ENCODE results near the gene NCAM1. TPM values are rescaled to one million over a fixed set of nuclear protein-coding genes. Genes with fewer than 3 reads are reported as not detected.

NCAM1 gene
- total and polyA plus RNA-seq, 2 of the 13 experiments (the other 11 are each of a cell fraction or from before 2014, with no cell fraction given), result 0.05 TPM; not detected in 1

GRCh38 chr11:113314389-113315301 lies 353.4 kb downstream of the NCAM1 start, which contains the start of gene TTC12 (continued):
- peak; percentile 95 for TF ChIP-seq TBL1XR1 (IDR thresholded peaks at IDR 0.05; ENCODE audit: borderline replicate concordance, low read length, partially characterized antibody)
- TF ChIP-seq RARA (CRISPR knock-in tag; IDR thresholded peaks at IDR 0.05), result peak; percentile 71
- no peak for TF ChIP-seq KLF11 (CRISPR knock-in tag; IDR thresholded peaks at IDR 0.05)
- TF ChIP-seq ZC3H4 (CRISPR knock-in tag; IDR thresholded peaks at IDR 0.05; ENCODE audit: borderline replicate concordance), result no peak
- TF ChIP-seq SOX5 (CRISPR knock-in tag; IDR thresholded peaks at IDR 0.05; ENCODE audit: borderline replicate concordance), result peak; percentile 5; the same call in 1 of the 2 replicates
- TF ChIP-seq XBP1 (CRISPR knock-in tag; IDR thresholded peaks at IDR 0.05), result no peak
- TF ChIP-seq NFKBIZ (CRISPR knock-in tag; IDR thresholded peaks at IDR 0.05), result no peak
- TF ChIP-seq ETV5 (CRISPR knock-in tag; IDR thresholded peaks at IDR 0.05; ENCODE audit: borderline replicate concordance), result peak; percentile 32; the same call in 1 of the 2 replicates
- no peak for TF ChIP-seq ZUFSP (CRISPR knock-in tag; IDR thresholded peaks at IDR 0.05; ENCODE audit: borderline replicate concordance)
- no peak for TF ChIP-seq STAG1 (CRISPR knock-in tag; IDR thresholded peaks at IDR 0.05)
- no peak for TF ChIP-seq IRX3 (CRISPR knock-in tag; IDR thresholded peaks at IDR 0.05; ENCODE audit: borderline replicate concordance, low read depth)
- no peak for TF ChIP-seq PHF21A (CRISPR knock-in tag; IDR thresholded peaks at IDR 0.05)
- peak; percentile 45 for TF ChIP-seq GABPA (IDR thresholded peaks at IDR 0.05; ENCODE audit: low read depth, low read length)
- peak; percentile 82 for TF ChIP-seq GABPA (CRISPR knock-in tag; IDR thresholded peaks at IDR 0.05; ENCODE audit: low read depth)
- TF ChIP-seq U2AF2 (IDR thresholded peaks at IDR 0.05; ENCODE audit: low read depth, low read length), result no peak
- TF ChIP-seq MEIS2 (CRISPR knock-in tag; IDR thresholded peaks at IDR 0.05), result no peak
- 0 out of 2 replicates have a peak, but pooled peaks have one; percentile 23 for TF ChIP-seq DNMT1 (CRISPR knock-in tag; IDR thresholded peaks at IDR 0.05)
- no peak for TF ChIP-seq NR3C1 (CRISPR knock-in tag; IDR thresholded peaks at IDR 0.05)
- TF ChIP-seq HDAC6 (IDR thresholded peaks at IDR 0.05; ENCODE audit: low read depth, low read length), result no peak
- TF ChIP-seq ZSCAN22 (CRISPR knock-in tag; IDR thresholded peaks at IDR 0.05), result 0 out of 2 replicates have a peak, but pooled peaks have one; percentile 40
- peak; percentile 40; the same call in 1 of the 2 replicates for TF ChIP-seq ATF3 (CRISPR knock-in tag; IDR thresholded peaks at IDR 0.05)
- TF ChIP-seq EED (CRISPR knock-in tag; IDR thresholded peaks at IDR 0.05), result no peak
- no peak for TF ChIP-seq ATF1 (CRISPR knock-in tag; IDR thresholded peaks at IDR 0.05)
- no peak for TF ChIP-seq ATF2 (CRISPR knock-in tag; IDR thresholded peaks at IDR 0.05)
- no peak for TF ChIP-seq ZNF773 (CRISPR knock-in tag; IDR thresholded peaks at IDR 0.05; ENCODE audit: borderline replicate concordance)
- no peak for TF ChIP-seq NKX3-1 (CRISPR knock-in tag; IDR thresholded peaks at IDR 0.05)
- TF ChIP-seq IKZF5 (CRISPR knock-in tag; IDR thresholded peaks at IDR 0.05), result no peak; the same call in none of the 2 replicates
- TF ChIP-seq MAFG (CRISPR knock-in tag; IDR thresholded peaks at IDR 0.05), result no peak
